ENCODE results near the gene UNC5B. TPM values are rescaled to one million over a fixed set of nuclear protein-coding genes. Genes with fewer than 3 reads are reported as not detected.

The UNC5B gene
- total RNA-seq, 2 experiments from 2014 or later = 0.07 TPM

GRCh38 chr10:71205468-71205867, 6.9 kb upstream of the UNC5B start:
- Mint-ChIP-seq H3K4me3 (no peak overlapping the region), H3K36me3 (ENCODE audit: low read depth) (no peaks in the 10 kb centered on the region), H3K27ac (no peak overlapping the region), H3K9me3 (no peaks in the 10 kb centered on the region), H3K27me3 (peaks cover 29% of the 10 kb centered on the region), H3K4me1 (ENCODE audit: low read depth) (no peaks in the 10 kb centered on the region)
- ATAC-seq = no peak
- DNase-seq = no peak
- no peak for TF ChIP-seq CTCF (IDR thresholded peaks at IDR 0.05)
- intact Hi-C loops (cut with micrococcal nuclease) = loop anchor here (5.0 kb wide), 1 partner anchor 278 kb away; no protein-coding TSS in a partner anchor
- CTCF ChIA-PET = interaction anchor here (1.3 to 2.2 kb wide), 2 partner anchors 279 to 351 kb away, joined by 3 to 12 read pairs; no protein-coding TSS in a partner anchor
- POLR2A ChIA-PET = no interaction called here

- CTCF ChIA-PET = interaction anchor here (0.7 to 1.4 kb wide), 3 partner anchors 10 to 352 kb away, joined by 3 to 4 read pairs (median 4); no protein-coding TSS in a partner anchor
- intact Hi-C loops (cut with micrococcal nuclease) = loop anchor here (5.0 kb wide), 1 partner anchor 280 kb away; no protein-coding TSS in a partner anchor
- H3K4me1 Mint-ChIP-seq (ENCODE audit: low read depth) = peaks cover 3% of the 10 kb centered on the region
- POLR2A ChIA-PET = no interaction called here
- H3K36me3 Mint-ChIP-seq (ENCODE audit: low read depth) = no peaks in the 10 kb centered on the region
- TF ChIP-seq CTCF (IDR thresholded peaks at IDR 0.05) = no peak
- ATAC-seq (no peak), DNase-seq (no peak)
- H3K27me3 Mint-ChIP-seq = peaks cover 43% of the 10 kb centered on the region
- no peaks in the 10 kb centered on the region for H3K9me3 Mint-ChIP-seq
- no peak overlapping the region for H3K27ac Mint-ChIP-seq
- H3K4me3 Mint-ChIP-seq = no peak overlapping the region
Measured at GRCh38 chr10:71206911-71207310, 5.5 kb upstream of the UNC5B start.

GRCh38 chr10:71207578-71207977, 4.8 kb upstream of the UNC5B start:
- Mint-ChIP-seq H3K4me3 (no peak overlapping the region), H3K27me3 (peaks cover 46% of the 10 kb centered on the region), H3K4me1 (ENCODE audit: low read depth) (peaks cover 4% of the 10 kb centered on the region), H3K9me3 (no peaks in the 10 kb centered on the region), H3K36me3 (ENCODE audit: low read depth) (no peaks in the 10 kb centered on the region), H3K27ac (no peak overlapping the region)
- TF ChIP-seq CTCF (IDR thresholded peaks at IDR 0.05) = no peak
- POLR2A ChIA-PET = no interaction called here
- DNase-seq (no peak), ATAC-seq (no peak)
- CTCF ChIA-PET = interaction anchor here (0.7 to 1.4 kb wide), 2 partner anchors 9 to 281 kb away, joined by 4 read pairs; no protein-coding TSS in a partner anchor
- intact Hi-C loops (cut with micrococcal nuclease) = loop anchor here (5.0 kb wide), 1 partner anchor 280 kb away; no protein-coding TSS in a partner anchor

- POLR2A ChIA-PET = no interaction called here
- peaks cover 57% of the 10 kb centered on the region for H3K27me3 Mint-ChIP-seq
- CTCF ChIA-PET = interaction anchor here (0.7 to 1.5 kb wide), 12 partner anchors 12 to 304 kb away, joined by 3 to 7 read pairs (median 4); no protein-coding TSS in a partner anchor
- no peaks in the 10 kb centered on the region for H3K9me3 Mint-ChIP-seq
- H3K4me3 Mint-ChIP-seq = no peak overlapping the region
- no peaks in the 10 kb centered on the region for H3K36me3 Mint-ChIP-seq (ENCODE audit: low read depth)
- H3K27ac Mint-ChIP-seq = no peak overlapping the region
- ATAC-seq (no peak), DNase-seq (no peak)
- TF ChIP-seq CTCF (IDR thresholded peaks at IDR 0.05) = no peak
- peaks cover 12% of the 10 kb centered on the region for H3K4me1 Mint-ChIP-seq (ENCODE audit: low read depth)
- intact Hi-C loops (cut with micrococcal nuclease) = loop anchor here (5.0 kb wide), 1 partner anchor 282 kb away; no protein-coding TSS in a partner anchor
Measured at GRCh38 chr10:71209352-71209715, 3.0 kb upstream of the UNC5B start.

GRCh38 chr10:71209731-71210541, 2.4 kb upstream of the UNC5B start:
- Mint-ChIP-seq H3K4me3 (no peak overlapping the region), H3K4me1 (ENCODE audit: low read depth) (peaks cover 14% of the 10 kb centered on the region), H3K9me3 (no peaks in the 10 kb centered on the region), H3K27ac (no peak overlapping the region), H3K36me3 (ENCODE audit: low read depth) (no peaks in the 10 kb centered on the region), H3K27me3 (peaks cover 61% of the 10 kb centered on the region)
- intact Hi-C loops (cut with micrococcal nuclease) = loop anchor here (5.0 kb wide), 1 partner anchor 283 kb away; no protein-coding TSS in a partner anchor
- ATAC-seq = no peak
- TF ChIP-seq CTCF (IDR thresholded peaks at IDR 0.05) = no peak
- no peak for DNase-seq
- ChIA-PET POLR2A (no interaction called here), CTCF (interaction anchor here (0.7 to 1.5 kb wide), 5 partner anchors 14 to 285 kb away, joined by 3 to 6 read pairs (median 3); no protein-coding TSS in a partner anchor)
